GM20000 (cell line): ENCODE results near the gene SLX4IP.

ENCODE experiments used
- DNase-seq: peaks from one replicate; pipeline ENCODE4 v3.0.0; 2012; ENCODE audit warnings: low spot score
- TF ChIP-seq, protein P1 (sequence below): IDR thresholded peaks from 2 replicates; pipeline ENCODE4 v1.5.1; 2012; ENCODE audit warnings: mild to moderate bottlenecking, control low read depth; ENCODE audit errors: extremely low read depth, missing control alignments

The SLX4IP gene

DNA sequence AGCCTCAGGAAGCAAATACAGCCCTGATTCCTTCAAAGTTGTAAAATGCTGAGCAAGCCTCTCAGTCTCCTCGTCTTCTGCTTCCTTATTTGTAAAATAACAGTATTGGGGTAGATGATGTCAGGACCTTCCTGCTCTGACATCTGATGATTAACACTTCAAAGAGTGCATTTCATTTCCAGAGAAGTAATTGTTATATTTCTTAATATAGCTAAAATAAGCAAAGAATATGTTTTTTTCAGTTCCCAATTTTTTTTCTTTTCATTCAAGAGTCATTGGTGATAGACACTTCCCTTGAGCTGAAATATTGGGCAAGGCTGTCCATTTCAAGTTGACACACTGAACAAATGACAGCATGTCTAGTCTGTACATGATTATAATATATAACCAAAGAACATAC lies 53.4 kb downstream of the SLX4IP start:
- no peak for DNase-seq
- TF ChIP-seq, protein P1, sequence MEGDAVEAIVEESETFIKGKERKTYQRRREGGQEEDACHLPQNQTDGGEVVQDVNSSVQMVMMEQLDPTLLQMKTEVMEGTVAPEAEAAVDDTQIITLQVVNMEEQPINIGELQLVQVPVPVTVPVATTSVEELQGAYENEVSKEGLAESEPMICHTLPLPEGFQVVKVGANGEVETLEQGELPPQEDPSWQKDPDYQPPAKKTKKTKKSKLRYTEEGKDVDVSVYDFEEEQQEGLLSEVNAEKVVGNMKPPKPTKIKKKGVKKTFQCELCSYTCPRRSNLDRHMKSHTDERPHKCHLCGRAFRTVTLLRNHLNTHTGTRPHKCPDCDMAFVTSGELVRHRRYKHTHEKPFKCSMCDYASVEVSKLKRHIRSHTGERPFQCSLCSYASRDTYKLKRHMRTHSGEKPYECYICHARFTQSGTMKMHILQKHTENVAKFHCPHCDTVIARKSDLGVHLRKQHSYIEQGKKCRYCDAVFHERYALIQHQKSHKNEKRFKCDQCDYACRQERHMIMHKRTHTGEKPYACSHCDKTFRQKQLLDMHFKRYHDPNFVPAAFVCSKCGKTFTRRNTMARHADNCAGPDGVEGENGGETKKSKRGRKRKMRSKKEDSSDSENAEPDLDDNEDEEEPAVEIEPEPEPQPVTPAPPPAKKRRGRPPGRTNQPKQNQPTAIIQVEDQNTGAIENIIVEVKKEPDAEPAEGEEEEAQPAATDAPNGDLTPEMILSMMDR, result no peak

DNA sequence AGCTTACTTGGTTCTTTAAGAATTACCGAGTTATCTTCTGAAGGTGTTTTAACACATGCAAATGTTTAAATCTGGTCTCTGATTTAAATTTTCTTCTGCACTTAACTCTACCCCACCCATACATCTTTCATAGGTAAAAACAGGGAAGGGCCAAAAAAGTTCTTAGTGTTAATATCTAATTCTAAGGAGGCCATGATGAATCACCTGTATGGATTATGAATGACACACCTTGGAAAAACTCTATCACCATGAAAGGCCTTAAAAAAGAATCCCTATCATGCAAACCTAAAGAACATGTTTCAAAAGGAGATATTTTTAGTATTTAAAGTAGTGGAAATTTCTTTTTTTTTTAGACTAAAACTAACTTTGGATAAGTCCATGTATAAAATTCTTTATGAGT lies 54.7 kb downstream of the SLX4IP start:
- TF ChIP-seq, protein P1, result no peak
- no peak for DNase-seq

DNA sequence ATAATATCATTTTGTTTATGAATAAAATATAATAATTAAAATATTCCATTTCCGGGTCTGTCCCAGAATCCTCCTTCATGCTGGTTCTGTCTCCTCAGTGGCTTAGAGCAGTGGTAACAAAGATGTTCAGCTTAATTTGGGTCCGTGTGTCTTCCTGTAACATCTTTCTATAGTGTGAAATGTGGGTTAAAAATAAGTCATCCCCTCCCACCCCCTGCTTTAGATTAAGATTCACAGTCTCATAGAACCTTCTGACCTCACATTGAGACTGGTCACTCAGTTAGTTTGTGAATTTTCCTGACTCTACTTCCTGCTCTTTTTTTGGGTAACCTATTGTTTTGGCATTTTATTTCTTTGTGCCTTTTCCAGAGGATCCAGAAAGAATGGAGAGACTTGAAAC lies 55.2 kb downstream of the SLX4IP start:
- TF ChIP-seq, protein P1, result no peak
- no peak for DNase-seq

- no peak for DNase-seq
- TF ChIP-seq, protein P1, result no peak
Measured at GRCh38 chr20:10490706-10491105, 55.6 kb downstream of the SLX4IP start.

GRCh38 chr20:10492065-10492464 lies 57.0 kb downstream of the SLX4IP start:
- TF ChIP-seq, protein P1, result no peak
- DNase-seq, result no peak

DNA sequence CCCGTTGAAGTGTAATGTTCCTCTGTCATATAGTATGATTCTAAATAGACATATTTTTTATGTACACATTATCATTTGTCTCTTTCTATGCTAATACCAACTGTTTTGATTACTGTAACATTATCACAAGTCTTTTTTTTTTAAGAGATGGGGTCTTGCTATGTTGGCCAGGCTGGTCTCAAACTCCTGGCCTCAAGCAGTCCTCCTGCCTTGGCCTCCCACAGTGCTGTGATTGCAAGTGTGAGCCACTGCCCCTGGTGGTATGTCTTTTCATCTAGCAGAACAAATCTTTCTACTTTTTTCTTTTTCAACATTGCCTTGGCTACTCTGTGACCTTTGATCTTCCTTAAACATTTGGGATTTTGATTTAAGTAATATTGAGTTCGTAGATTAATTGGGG lies 57.7 kb downstream of the SLX4IP start:
- TF ChIP-seq, protein P1, result no peak
- DNase-seq, result no peak

DNA sequence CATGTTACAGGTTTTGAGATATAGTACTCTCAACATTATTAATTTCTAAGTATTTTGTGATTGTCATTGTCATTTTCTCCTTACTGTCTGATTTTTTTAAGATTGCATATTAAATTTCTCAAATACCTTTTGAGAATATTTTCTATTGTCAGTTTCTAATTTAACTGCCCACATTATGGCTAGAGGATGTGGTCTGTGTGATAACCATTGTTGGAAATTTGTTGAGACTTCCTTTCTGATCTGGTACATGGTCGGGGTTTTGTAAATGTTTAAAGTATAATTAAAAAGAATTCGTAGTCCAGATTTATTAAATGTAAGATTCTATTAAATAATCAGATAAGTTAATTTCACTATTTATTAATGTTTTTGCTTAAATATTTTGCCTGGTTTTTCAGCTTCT lies 60.1 kb downstream of the SLX4IP start:
- no peak for DNase-seq
- TF ChIP-seq, protein P1, result no peak
